Brain pericyte (primary cell): Measurements from ENCODE around the gene PFN3.
"Not testable (repeated sequence)": the region's sequence is repeated elsewhere in the genome, so short reads cannot be mapped to it uniquely, and the experiment has no call there.

Experiments used
- DNase-seq: peaks from one replicate; pipeline ENCODE4 v3.0.0-alpha.2; 2012; ENCODE audit warnings: low read depth, low spot score

Gene PFN3

DNA sequence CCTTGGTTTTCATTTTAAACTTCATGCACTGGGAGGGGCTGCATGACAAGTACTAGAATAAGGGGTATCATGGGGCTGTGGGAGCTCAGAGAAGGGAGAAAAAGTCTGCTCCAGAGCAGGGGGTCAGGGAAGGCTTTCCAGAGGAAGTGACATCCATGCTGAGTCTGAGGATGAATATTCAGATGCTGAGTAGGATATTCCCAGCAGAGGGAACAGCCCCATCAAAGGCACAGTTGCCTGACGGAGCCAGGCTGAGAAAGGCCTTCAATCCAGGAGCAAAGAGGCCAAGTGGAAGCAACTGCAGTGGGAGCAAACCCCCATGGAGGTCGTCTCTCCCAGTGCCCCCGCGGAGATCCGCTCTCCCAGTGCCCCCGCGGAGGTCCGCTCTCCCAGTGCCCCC lies 4.4 kb downstream of the PFN3 start:
- DNase-seq, result no peak

DNA sequence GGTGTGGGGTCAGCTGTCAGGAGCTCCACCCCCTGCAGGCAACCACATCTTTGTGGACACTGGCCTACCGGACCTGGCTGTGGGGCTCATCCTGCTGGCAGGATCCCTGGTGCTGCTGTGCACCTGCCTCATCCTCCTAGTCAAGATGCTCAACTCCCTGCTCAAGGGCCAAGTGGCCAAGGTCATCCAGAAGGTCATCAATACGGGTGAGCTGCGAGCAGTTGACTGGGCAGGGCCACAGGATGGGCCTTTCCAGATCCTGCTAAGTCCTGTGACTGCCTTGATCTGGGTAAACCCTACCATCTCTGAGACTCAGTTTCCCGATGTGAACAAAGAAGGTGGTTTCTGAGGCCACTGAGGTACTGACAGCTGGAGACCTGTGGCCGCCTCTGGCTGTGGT lies 6.5 kb downstream of the PFN3 start:
- DNase-seq, result no peak

DNA sequence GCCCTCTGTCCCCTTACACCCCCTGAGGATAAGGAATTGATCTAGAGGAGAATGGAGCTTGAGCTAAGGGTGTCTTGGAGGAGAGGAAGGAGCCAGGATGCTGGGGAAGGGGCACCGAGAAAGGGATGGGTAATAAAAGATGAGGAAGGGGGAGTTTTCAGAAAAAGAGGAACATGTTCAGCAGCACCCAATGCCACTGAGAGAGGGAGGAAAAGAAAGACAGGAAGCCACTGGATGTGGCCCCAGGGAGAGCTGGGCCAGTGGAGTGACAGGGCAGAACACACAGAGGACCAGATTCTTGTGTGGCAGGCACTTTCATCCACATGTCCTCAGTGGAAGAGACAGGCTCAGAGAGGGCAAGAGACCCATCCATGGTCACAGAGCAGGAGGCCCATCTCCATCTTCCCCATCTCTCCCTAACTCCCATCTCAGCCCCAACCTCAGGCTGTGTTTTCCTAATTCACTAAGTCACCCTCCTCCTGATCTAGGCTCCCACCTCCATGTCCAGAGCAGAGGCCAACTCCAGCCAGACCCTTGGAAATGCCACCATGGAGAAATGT lies 7.2 kb downstream of the PFN3 start:
- DNase-seq, result no peak

DNA sequence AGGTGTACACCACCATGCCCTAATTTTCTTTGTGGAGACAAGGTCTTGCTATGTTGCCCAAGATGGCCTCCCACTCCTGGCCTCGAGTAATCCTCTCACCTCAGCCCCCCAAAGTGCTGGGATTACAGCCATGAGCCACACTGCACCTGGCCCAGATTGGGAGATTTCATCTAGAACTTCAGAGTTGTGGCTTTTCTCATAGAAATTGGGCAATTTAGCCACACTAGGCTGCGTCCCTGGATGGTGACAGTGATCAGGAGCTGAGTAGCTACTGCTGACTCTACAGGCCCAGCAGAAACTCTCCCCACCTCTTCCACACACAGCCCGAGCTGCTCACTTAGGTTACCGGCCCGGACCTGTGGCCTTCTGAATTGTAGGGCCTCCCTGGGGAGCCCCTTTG lies 7.7 kb downstream of the PFN3 start:
- DNase-seq, result no peak

DNA sequence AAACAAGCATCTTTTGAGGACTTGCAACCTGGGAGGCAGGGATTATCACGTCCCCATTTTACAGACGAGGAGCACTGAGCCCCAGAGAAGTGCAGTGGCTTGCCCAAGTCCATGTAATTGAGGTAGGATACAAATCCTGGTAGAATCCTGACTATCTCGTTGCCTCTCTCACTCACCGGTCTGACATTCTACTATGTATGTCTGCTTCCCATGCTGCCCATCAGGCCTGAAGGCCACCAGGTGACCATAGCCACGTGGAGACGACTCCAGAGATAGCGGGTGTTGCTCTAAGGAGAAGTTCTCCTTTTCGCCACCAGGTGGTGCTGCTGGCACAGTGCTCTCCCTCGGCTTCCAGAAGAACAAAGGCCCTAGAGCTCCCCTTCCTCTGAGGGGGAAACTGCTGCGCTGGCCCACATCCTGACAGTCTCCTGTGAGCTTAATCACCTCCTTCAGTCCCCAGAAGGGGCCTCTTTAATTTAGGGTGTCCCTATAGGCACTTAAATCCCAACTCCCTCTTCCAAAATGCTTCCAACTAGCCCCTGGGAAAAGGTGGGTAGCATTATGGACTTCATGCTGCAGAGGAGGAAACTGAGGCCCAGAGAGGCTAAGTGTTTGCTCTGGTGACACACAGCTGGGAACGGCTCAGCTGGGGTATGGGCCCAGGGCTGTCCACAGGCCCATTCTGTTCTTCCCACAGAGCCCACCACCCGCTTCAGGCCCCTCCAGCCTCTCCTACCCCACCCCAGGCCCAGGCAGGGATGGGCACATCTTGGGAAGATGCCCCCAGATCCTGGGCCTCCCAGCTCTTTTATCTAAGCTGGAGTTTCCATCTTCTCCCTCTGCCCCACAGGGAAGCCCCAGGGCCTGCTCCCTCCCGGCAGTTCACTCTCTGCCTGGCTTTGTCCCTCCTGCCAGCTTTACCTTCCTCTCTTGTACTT lies 9.8 kb downstream of the PFN3 start:
- no peak for DNase-seq

DNA sequence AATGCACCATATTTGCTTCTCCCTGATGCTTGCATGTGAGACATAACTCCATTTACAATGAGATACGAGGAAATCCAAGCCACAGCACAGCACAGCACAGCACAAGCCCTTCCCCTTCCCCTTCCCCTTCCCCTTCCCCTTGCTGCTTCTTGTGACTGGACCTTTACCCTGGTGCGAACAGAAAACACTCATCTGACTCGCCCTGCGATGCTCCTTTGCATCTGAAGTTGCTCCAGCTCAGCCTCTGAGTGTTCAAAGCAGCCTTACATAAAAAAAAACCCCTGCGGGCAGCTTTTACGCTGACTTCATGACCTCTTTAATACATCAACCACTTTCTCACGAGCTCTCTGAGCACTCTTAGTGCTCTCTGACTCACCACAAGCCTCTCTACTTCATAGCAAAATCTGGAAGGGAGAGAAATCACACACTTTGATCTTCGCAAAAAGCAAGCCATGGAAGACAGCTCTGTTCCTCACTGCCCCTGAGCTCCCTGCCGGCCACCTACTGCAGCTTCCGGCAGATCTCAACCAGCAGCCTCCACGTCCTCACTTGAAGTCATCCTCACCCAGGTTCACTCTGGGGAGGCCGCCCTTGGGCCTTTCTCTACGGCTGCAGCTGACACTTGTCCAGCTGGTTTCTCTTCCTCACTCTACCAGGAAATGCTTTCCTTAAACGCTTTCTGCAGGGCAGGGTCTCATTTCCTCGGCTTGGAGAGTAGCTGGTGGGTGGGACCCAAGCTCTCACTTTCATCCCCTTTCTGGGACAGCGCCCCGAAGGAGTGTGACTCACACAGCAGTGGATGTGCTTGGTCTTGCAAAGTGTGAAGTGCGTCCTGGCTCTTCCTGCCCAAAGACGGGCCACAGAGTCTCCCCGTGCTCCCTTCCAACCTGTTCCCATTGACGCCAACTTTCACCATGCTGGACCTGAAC lies 11.0 kb downstream of the PFN3 start:
- no peak for DNase-seq

DNA sequence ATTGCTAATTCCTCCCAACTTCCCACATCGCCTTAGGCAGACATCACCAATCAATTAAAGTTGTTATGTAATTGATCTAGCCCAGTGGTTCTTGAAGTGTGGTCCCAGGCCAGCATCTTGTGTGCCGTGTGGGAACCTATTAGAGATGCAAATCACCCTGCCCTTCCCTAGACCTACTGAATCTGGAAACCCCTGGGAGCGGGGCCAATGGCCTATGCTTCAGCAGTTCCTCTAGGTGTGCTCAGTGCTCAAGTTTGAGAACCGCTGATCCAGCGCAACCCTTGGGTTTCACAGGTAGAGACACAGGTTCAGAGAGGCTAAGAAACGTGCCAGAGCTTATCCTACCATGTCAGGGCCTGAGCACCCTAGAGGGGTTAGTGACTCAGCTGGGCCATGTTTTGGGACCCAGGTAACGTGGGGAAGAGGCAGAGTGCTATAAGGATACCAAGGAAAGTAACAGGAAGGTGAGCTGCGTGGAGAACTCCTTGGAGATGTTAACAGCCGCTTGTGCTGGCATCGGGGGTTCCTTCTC lies 11.9 kb downstream of the PFN3 start:
- DNase-seq, result no peak

DNA sequence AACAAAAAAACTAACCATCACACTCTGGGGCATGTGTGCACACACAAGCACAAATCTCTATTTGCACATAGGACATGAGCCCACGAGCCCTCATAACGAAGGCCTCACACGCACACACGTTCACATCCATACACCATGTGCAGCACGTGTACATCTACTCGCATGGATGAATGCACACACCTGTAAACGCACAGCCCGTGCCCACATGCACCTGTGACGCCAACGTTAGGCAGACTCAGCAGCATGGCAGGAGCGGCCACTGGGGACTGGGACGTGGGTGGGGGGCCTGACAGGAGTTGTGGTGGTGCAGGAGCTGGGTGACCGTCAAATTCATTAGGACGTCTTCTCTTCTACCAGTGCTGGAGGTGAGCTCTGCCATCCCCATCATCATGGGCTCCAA lies 13.1 kb downstream of the PFN3 start:
- no peak for DNase-seq

DNA sequence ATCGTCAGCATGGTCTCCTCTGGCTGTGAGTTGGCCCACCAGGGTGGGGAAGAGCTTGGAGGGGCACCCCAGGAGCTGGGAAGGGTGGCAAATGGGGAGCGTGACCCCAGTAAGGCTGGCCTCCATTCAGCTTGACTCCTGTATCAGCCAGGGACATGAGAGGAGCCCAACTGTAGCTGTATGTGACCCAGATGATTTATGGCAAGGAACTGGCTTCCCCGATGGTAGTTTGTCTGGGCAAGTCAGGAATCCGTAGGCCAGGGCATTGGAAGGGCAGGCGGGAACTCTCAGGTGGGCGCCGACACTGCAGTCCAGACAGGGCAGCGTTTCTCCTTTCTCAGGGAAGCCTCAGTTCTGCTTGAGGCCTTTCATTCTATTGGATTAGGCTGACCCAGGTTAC lies 13.9 kb downstream of the PFN3 start:
- no peak for DNase-seq

DNA sequence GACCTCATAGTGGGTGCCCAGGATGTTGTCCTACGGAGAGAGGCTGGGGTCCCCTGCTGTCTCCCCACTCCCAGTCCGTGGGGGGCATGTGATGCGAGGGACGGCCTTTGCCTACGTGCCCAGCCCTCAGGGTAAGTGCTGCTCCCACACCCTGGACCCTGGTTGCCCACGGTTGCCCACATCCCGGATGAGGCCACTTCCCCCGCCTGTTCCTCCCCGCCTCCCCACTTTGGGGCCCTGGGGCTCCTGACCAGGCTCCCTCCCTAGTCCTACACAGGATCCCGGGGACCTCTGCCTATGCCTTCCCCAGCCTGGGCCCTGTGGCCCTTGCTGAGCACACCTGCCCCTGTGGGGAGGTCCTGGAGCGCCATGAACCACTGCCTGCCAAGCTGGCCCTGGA lies 14.7 kb downstream of the PFN3 start:
- DNase-seq, result no peak

DNA sequence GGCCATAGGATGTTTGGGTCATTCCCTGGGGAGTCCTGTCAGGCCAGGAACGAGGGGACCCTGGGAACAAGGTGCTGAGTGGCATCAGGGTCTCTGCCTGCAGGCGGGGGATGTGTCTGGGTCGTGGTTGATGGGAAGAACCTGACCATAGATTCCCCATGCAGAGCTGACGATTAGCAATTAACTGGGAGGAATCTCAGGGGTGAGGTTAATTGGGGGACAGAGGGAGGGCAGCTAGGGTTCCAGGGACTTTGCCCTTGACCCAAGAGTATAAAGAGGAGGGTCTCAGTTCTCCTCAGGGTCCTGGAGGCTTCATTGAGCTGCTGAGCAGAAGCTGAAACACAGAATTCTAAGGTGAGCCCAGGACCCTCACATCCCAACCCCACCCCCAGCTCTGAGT lies 16.3 kb downstream of the PFN3 start, which contains the start of gene SLC34A1:
TSS of gene SLC34A1 (plus strand) at position 301 of the 400 bp plus-strand sequence. CDS start 1,308 bp downstream, outside the sequence.
- no peak for DNase-seq

DNA sequence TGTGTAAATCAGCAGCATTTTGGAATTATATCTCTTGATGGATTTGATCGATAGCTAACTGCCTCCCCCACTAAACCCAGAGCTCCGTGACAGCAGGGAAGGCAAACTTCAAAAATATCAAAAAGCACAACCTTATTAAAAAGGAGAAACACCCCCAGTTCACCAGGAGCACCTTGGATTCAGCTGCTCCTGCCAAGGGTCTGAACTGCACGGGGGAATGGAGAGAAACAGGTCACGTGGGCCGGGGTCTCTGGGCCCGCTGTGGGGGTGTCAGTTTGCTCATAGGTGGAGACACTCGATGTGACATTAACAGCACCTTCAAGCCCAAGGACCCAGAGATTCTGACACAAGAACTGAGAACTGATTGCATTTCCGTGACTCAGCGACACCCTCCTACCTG lies 17.3 kb downstream of the PFN3 start:
- DNase-seq, result no peak

DNA sequence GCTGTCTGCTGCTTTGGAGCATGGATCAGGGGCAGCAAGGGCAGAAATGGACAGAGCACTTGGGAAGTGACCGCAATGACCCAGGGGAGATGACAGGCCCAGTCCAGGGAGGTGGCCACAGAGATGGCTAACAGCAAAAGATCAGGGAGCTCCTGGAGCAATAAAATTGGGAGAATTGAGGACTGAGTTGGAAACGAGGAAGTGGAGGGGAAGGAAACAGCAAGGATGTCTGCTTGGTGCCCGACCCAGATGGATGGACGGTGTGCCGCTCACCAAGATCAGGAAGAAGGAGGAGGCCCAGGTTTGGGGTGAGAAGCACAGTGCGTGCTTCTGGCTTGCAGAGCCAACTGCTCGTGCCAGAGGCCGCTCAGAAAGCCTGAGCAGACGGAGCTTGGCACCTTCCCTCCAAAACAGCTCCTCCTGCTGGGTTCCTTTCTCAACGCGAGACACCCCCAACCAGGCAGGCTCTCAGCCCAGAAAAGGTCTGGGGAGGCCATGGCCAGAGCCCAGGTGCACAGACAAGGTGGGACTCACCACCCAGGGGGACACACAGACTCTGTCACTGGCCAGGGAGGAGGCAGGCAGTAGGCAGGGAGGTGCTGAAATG lies 17.9 kb downstream of the PFN3 start:
- DNase-seq, result no peak

DNA sequence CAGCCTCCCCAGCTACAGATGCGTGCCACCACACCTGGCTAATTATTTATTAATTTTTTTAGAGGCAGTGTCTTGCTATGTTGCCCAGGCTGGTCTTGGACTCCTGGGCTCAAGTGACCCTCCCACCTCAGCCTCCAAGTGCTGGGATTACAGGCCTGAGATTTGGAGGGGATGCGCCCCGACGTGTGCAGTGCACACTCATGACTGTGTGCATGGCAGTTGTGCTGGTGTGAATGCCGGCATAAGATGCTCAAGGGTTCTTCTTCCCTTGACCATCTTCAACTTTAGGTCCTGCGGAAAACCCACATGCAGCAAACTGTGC lies 19.7 kb downstream of the PFN3 start:
- no peak for DNase-seq

DNA sequence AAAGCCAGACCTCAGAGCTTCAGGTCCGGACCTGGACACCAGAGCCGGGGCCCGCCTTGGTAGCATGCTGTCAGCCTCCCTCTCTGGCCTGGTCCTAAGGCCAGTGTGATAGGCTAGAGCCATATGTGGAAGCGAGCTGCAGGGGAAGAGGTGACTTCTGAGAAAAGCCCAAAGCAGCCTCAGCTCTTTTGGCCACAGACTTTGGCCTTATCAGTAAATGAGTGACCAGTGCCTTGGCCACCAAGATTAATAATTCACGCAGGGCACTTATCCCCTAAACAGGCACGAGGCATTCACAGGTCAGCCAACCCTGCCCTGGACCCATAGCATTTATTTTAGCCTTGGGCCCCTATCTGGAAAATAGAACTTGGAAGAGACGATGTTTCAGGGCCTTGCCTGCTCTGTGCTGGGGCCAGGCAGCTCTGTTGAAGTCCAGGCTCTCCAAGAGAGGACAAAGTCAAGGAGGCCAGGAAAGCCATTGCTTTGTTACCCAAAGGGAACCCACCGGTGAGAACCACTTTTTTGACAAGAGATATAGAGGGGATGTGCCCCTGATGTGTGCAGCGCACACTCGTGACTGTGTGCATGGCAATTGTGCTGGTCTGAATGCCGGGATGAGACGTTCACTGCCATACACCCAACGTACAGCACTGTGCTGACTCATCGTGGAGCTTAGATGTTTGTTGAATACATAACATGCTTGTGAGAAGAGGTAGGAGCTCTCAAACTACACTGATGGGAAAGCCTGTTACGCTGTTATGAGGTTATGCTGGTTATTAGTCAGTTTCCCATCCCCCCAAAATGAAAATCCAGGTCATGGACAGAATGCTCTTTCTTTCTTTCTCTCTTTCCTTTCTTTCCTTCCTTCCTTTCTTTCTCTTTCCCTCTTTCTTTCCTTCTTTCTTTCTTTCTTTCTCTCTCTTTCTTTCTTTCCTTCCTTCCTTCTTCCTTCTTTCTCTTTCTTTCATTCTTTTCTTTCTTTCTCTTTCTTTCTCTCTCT lies 21.3 kb downstream of the PFN3 start:
- no peak for DNase-seq

DNA sequence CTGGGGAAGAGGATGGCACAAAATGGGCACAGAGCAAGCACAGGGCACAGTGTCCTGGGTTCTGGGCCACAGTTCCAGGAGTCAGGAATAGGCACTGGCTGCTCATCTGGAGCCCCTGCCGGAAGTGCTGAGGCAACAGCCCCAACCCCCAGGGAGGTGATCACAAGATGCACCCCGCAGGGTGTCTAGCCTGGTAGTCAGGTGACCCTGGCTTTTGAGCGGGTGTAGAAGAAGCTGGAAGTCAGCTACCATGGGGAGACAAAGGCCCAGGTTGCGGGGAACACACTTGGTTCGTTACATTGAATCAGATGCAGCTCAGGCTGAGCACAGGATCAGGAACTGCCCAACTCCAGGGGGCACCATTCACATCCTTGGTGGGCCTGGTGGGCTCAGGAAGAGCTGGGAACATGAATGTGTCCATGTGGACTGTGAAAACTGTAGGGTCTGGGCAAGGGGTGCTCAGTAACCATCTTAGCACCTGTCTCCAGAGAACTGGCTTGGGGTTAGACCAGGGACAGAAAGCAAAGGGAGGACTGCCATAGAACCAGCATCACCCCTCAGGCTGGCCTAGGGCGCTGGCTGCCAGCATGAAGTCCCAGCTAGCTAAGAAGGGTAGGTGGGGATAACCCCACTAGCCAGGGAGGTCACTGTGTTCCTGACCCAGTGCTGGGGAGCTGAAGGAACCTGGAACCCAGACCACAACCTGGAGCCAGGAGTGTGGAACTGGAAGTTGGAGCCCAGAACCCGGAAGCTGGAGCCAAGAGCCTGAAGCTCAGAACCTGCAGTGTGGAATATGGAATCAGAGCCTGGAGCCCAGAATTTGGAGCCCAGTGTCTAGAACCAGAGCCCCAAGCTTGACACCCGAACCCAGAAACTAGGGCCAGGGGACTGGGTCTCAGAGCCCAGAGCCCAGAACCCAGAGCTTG lies 22.3 kb downstream of the PFN3 start:
- no peak for DNase-seq

DNA sequence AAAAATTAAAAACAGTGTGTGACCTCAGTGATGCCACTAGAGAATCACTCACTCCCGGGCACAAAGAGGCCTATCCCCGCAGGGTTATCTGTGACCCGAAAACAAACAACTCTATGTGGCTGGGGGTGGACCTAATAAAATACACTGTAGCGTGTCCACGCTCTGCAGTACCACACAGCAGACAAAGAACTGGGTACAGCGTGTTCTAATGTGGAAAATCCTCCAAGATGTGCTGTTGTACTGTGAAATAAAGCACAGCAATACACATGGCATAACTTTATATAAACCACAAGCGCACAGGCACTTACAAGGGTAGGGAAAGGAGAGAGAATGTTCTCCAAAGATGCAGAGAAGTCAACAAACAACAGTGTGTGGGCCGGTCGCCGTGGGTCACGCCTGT lies 24.4 kb downstream of the PFN3 start:
- no peak for DNase-seq

DNA sequence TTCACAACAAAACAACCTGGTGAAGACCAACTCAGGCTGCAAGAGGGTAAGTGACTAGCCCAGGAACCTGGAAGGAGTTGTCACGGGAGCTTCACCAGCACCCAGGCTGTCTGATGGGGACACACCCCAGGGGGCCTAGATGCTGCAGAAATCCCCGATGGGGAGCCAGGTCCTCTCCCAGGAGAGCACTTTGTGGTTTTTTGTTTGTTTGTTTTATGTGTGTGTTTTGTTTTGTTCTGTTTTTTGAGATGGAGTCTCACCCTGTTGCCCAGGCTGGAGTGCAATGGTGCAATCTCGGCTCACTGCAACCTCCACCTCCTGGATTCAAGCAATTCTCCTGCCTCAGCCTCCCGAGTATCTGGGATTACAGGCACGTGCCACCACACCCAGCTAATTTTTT lies 24.9 kb downstream of the PFN3 start:
- DNase-seq, result not testable (repeated sequence)

DNA sequence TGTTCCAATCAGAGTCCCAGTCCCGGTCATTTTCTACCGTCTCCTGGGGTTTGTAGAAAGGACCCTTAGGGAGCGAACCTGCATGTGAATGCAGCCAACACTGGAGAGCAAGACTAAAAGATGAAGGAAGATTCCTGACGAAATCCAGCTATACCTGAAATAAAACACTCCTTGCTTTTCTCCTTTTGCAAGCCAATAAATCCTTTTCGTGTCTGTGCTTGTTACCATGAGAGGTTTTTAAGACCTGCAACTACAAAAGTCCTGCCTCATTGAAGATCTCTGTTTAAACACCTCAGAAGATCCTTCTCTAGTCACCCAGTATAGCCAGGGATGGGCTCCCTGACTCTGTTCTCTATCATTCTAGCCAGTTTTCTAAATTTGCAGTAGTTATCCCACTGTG lies 26.2 kb downstream of the PFN3 start:
- no peak for DNase-seq
